ENCODE results near the gene PARD3B.

Gene PARD3B, protein sequence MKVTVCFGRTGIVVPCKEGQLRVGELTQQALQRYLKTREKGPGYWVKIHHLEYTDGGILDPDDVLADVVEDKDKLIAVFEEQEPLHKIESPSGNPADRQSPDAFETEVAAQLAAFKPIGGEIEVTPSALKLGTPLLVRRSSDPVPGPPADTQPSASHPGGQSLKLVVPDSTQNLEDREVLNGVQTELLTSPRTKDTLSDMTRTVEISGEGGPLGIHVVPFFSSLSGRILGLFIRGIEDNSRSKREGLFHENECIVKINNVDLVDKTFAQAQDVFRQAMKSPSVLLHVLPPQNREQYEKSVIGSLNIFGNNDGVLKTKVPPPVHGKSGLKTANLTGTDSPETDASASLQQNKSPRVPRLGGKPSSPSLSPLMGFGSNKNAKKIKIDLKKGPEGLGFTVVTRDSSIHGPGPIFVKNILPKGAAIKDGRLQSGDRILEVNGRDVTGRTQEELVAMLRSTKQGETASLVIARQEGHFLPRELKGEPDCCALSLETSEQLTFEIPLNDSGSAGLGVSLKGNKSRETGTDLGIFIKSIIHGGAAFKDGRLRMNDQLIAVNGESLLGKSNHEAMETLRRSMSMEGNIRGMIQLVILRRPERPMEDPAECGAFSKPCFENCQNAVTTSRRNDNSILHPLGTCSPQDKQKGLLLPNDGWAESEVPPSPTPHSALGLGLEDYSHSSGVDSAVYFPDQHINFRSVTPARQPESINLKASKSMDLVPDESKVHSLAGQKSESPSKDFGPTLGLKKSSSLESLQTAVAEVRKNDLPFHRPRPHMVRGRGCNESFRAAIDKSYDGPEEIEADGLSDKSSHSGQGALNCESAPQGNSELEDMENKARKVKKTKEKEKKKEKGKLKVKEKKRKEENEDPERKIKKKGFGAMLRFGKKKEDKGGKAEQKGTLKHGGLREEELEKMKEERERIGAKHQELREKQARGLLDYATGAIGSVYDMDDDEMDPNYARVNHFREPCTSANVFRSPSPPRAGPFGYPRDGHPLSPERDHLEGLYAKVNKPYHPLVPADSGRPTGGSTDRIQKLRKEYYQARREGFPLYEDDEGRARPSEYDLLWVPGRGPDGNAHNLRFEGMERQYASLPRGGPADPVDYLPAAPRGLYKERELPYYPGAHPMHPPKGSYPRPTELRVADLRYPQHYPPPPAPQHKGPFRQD (N-terminal part only)

DNA sequence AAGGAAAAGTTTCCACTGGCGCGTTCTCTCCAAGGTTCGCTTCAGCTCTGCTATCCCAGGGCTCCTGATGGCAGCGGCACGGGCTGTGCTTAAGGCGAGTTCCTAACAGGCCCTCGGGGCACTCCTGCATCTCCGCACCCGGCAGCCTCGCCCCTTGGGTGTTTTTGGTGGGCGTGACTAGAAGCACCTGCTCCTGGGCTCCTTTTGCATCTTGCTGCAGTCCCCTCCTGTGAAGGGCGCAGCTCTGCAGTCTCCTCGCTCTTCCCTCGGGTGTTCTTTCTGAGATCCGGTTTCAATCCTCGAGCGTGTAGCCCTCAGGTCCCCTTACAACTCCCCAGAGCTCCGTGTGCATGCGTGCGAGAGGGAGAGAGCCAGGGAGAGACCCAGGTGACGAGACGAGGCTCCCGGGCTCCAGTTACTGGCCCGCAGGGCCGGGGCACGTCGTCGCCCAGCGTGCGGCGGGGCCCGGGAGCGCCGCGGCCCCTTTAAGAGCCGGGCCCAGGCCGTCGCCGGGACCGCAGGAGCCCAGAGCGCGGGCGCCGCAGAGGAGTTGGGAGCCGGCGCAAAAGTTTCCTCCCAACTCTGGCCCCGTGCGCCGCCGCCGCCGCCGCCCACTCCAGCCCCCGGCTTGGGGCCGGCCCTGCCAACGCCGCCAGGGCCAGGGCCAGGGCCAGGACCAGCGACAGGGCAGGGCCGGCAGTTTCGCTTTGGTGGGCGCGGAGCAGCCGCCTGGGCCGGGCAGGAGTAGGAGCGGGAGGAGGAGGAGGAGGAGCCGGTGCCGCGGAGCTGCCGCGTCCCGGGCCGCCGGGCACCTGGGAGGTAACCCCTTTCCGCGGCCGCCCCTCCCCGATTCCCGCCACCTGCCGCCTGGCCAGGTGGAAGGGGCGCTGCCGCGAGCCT lies at the start of gene PARD3B:
Gene PARD3B, plus strand, starts transcription at position 515 of the 900 bp plus-strand sequence. CDS start 525 bp downstream, outside the sequence.
- no peak for DNase-seq

GRCh38 chr2:204496779-204497178 lies 48.5 kb upstream of the PARD3B start:
- DNase-seq = no peak

- no peak for DNase-seq
Observed at GRCh38 chr2:204497855-204498254, 47.4 kb upstream of the PARD3B start.

GRCh38 chr2:204498291-204498690 lies 47.0 kb upstream of the PARD3B start:
- no peak for DNase-seq

DNA sequence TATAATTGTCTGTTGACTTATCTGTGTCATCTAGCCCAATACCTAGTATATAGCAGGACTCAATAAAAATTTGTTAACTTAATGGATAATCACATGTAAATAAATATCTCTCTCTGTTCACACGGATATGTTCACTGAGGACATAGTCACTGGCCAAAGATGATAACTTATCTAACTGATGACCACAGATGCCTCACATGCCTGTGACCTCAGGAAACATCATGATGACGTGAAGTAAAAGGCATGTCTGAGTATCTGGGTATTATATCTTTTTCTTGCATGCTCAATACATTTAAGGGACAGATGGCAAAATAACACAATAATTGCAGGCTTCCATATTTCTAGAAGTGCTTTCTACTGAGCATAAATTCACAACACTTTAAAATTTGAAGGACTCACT lies 41.4 kb upstream of the PARD3B start:
- DNase-seq = no peak

GRCh38 chr2:204504594-204504993 lies 40.7 kb upstream of the PARD3B start:
- no peak for DNase-seq

- no peak for DNase-seq
Observed at GRCh38 chr2:204505488-204505887, 39.8 kb upstream of the PARD3B start.

- no peak for DNase-seq
Observed at GRCh38 chr2:204505946-204506345, 39.3 kb upstream of the PARD3B start.

GRCh38 chr2:204507636-204508035 lies 37.6 kb upstream of the PARD3B start:
- DNase-seq = no peak

- DNase-seq = no peak
Observed at GRCh38 chr2:204510709-204511420, 34.4 kb upstream of the PARD3B start.

GRCh38 chr2:204514439-204514838 lies 30.8 kb upstream of the PARD3B start:
- no peak for DNase-seq

DNA sequence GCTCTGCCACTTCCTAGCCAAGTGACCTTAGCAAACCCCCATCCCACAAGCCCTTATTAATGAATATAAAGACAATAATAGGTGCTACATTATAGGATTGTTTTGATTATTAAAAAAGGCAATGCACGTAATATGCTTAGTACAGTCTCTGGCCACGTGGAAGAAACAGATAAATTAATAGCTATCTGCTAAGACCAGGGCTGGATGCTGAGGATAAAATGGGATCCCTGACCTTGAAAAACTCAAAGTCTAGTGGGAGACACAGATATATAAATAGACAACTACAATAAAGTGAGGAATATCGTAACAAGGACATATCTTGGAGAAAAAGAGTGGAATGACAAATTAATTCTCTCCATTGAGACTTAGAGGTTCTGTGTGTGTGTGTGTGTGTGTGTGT lies 29.9 kb upstream of the PARD3B start:
- no peak for DNase-seq

DNA sequence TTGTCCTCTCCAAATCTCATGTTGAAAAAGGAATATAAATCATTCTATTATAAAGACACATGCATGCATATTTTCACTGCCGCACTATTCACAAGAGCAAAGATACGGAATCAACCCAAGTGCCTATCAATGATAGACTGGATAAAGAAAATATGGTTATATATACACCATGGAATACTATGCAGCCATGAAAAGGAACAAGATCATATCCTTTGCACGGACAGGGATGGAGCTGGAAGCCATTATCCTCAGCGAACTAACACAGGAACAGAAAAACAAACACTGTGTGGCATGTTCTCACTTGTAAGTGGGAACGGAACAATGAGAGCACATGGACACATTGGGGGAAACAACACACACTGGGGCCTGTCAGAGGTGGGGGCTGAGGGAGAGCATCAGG lies 28.1 kb upstream of the PARD3B start:
- DNase-seq = no peak

DNA sequence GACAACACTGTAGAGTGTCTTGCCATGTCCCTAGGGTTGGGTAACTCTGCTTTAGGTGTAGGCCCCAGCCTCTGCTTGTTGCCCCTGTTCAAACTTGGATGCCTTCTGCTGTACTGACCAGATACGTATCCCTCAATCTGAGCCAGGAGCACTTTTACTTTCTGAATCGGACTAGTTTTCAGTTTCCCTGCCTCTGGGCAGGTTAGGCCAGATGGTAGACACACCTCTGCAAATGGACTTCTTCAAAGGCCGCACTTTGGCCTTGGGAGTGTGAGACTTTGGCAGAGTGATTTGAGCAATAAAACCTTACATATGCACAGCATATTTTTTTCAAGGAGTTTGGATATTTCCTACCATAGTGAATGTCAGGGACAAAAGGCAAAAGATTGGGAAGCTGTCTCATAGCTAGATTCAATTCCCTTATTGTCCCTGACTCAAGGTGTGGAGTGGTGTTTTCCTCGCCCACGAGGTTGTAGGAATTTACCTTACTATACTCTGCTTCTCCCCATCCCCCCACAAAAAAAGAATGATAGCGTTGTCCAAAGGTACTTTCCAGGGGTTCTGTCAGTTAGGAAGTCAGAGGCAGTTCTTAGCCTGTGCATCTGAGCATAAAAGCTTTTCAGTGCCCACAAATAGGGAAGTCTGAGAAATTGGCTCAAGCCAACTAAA lies 15.3 kb upstream of the PARD3B start:
- DNase-seq = no peak

DNA sequence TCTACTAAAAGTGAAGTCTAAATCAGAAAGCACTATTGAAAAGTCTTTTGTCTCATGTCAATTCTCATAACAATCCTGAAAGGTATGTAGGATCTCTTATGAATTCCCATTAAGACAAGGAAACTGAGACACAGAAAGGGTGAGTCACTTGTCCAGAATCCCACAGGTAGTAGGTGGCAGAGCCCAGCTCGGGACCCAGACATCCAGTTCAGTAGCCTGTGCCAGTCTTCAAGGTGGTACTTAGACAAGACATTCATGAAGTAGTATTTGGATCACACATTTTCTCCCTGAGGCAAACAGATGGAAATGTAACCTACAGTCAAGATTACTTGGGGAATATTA lies 14.8 kb upstream of the PARD3B start:
- no peak for DNase-seq

- DNase-seq = no peak
Observed at GRCh38 chr2:204533629-204534370, 11.5 kb upstream of the PARD3B start.

DNA sequence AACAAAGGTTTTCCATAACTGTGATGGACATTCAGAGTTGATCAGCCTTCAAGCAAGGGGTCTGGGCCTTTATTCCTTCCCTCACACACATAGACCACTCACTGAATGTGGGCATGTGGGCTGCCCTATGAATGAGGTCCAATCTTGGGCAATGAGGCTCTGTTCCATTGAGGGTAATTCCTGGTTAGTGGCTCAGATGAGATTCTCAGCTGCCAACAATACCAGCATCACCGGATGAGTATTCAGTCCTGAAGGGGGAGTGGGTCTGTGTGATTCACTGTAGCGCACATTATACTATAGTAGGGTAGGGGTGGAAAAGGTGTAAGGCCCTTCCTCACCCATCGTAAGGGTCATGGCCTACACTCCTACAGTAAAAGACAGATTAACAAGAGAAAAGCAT lies 9.9 kb upstream of the PARD3B start:
- no peak for DNase-seq

DNA sequence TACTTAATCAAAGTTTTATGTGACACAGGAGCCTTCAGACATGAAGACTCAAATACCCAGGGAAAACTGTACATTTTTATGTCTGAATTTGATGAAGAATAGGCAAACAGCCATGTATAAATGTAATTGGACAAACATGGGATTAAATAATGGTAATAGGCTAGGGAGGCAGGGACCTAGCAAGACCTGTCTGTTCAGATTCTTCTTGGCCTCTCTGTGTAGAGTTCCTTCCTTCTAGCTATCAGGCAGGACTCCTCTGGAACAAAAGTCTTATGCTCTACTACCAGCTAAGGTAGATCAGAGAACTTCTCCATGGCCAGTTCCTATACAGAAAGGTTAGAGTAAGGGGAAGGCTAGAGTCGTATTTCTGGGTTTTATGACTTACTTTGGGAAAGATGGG lies 9.5 kb upstream of the PARD3B start:
- DNase-seq = no peak

GRCh38 chr2:204538182-204539018 lies 6.9 kb upstream of the PARD3B start:
- DNase-seq = no peak

GRCh38 chr2:204539019-204539385 lies 6.3 kb upstream of the PARD3B start:
- DNase-seq = no peak

All from activated CD4-positive, alpha-beta T cell treated with anti-CD3 and anti-CD28 coated beads, Interleukin-2, amount 50 U/mL, for 4 hours (primary cell).